Neural cell (in vitro differentiated cells): Measurements from ENCODE around the gene MOBP.

ENCODE experiments used
- EP300 ChIP-seq: fragments of 450-650 bp; conservative IDR thresholded peaks from 2 replicates; pipeline ENCODE4 v1.6.1; 2014; ENCODE audit warnings: antibody characterized with exemption, mild to moderate bottlenecking, moderate library complexity; ENCODE audit not compliant: poor library complexity, severe bottlenecking
- EZH2 ChIP-seq: fragments of 200-600, 300-800 bp; shearing (Covaris generic), sonication (generic); IDR thresholded peaks from 2 replicates; pipeline ENCODE4 v1.6.1; 2014; ENCODE audit warnings: antibody characterized with exemption, low read length, borderline replicate concordance, mild to moderate bottlenecking; ENCODE audit not compliant: insufficient read depth, poor library complexity, severe bottlenecking
- MXI1 ChIP-seq: fragments of 450-650 bp; conservative IDR thresholded peaks from 2 replicates; pipeline ENCODE4 v1.6.1; 2014; ENCODE audit warnings: antibody characterized with exemption, mild to moderate bottlenecking; ENCODE audit not compliant: poor library complexity, severe bottlenecking
- POLR2AphosphoS5 ChIP-seq: IDR thresholded peaks from 2 replicates; pipeline ENCODE4 v1.6.1; 2012
- RAD21 ChIP-seq: fragments of 450-650 bp; conservative IDR thresholded peaks from 2 replicates; pipeline ENCODE4 v1.6.1; 2014; ENCODE audit warnings: antibody characterized with exemption, mild to moderate bottlenecking, moderate library complexity
- TAF1 ChIP-seq: IDR thresholded peaks from 2 replicates; pipeline ENCODE4 v1.6.1; 2012; ENCODE audit warnings: low read depth
- TF ChIP-seq, protein P1 (sequence below): fragments of 450-650 bp; IDR thresholded peaks from 2 replicates; pipeline ENCODE4 v1.5.1; 2014; ENCODE audit warnings: antibody characterized with exemption, mild to moderate bottlenecking, moderate library complexity; ENCODE audit not compliant: poor library complexity, severe bottlenecking

DNA sequence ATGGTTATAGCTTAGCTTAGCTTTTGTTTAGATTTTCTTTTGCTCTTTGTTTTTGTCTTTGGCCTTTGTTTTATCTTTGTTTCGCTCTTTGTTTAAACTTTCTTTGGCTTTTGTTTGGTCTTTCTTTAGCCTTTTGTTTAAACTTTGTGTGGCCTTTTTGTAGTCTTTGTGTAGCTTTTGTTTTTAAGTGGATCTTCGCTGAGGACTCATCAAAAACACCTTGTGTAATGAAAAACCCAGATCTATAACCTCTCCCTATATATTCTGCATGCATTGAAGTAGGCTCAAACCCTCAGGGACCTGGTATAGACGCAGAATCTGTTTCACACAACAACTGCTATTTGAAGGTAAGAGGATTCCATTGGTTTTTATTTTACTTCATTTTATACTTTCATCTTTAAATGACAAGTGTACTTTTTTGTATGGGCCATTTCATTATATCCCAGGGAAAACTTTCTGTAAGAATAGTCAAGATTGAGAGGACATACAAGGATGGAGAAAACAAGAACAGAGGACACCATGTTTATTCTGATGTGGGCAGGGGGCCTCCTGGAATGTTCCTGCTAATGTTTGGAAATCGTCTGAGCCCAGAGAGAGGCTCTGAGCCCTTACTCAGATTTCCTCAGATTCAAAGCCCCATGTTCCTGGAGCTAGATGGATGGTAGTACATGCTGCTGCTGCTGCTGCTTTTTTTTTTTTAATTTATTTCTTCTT, at the start of gene MOBP:
- TF ChIP-seq, protein P1, sequence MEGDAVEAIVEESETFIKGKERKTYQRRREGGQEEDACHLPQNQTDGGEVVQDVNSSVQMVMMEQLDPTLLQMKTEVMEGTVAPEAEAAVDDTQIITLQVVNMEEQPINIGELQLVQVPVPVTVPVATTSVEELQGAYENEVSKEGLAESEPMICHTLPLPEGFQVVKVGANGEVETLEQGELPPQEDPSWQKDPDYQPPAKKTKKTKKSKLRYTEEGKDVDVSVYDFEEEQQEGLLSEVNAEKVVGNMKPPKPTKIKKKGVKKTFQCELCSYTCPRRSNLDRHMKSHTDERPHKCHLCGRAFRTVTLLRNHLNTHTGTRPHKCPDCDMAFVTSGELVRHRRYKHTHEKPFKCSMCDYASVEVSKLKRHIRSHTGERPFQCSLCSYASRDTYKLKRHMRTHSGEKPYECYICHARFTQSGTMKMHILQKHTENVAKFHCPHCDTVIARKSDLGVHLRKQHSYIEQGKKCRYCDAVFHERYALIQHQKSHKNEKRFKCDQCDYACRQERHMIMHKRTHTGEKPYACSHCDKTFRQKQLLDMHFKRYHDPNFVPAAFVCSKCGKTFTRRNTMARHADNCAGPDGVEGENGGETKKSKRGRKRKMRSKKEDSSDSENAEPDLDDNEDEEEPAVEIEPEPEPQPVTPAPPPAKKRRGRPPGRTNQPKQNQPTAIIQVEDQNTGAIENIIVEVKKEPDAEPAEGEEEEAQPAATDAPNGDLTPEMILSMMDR, result no peak
- TF ChIP-seq POLR2AphosphoS5, result no peak
- no peak for TF ChIP-seq EP300
- no peak for TF ChIP-seq TAF1
- TF ChIP-seq RAD21, result no peak
- no peak for TF ChIP-seq EZH2
- TF ChIP-seq MXI1, result no peak
